GM12865 (cell line): Measurements from ENCODE around the gene BHLHE40.

Experiments used
- DNase-seq: peaks from one replicate; pipeline ENCODE4 v3.0.0; 2010; ENCODE audit warnings: low read depth
- H3K4me3 ChIP-seq: 2 replicates; pipeline ENCODE4 v1.5.1; 2011; ENCODE audit warnings: mild to moderate bottlenecking, low read depth, low read length, control low read depth
- TF ChIP-seq, protein P1 (sequence below): IDR thresholded peaks from 2 replicates; pipeline ENCODE4 v1.5.1; 2011; ENCODE audit warnings: low read length, control low read depth, low read depth, inconsistent platforms; ENCODE audit not compliant: insufficient read depth; ENCODE audit errors: missing control alignments

Gene BHLHE40

DNA sequence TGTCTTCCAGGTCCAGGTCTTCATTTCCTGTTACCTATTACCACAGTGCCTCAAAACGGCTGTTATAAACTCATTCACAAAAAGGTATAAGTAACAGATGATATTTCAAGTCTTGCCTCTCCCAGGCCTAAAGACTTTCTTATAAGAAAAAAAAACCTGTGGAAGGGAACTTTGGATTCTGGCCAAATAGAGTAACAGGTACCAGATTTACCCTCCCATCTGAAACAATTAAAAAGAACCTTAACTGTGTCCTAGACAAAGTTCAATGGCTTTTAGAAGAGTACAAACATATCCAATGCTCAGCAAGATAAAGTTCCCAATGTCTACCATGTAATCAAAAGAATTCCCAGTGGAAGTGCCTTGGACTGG is 22.6 kb downstream of the BHLHE40 start:
- no peak for DNase-seq
- TF ChIP-seq, protein P1, sequence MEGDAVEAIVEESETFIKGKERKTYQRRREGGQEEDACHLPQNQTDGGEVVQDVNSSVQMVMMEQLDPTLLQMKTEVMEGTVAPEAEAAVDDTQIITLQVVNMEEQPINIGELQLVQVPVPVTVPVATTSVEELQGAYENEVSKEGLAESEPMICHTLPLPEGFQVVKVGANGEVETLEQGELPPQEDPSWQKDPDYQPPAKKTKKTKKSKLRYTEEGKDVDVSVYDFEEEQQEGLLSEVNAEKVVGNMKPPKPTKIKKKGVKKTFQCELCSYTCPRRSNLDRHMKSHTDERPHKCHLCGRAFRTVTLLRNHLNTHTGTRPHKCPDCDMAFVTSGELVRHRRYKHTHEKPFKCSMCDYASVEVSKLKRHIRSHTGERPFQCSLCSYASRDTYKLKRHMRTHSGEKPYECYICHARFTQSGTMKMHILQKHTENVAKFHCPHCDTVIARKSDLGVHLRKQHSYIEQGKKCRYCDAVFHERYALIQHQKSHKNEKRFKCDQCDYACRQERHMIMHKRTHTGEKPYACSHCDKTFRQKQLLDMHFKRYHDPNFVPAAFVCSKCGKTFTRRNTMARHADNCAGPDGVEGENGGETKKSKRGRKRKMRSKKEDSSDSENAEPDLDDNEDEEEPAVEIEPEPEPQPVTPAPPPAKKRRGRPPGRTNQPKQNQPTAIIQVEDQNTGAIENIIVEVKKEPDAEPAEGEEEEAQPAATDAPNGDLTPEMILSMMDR: no peak
- no peak overlapping the region for H3K4me3 ChIP-seq

DNA sequence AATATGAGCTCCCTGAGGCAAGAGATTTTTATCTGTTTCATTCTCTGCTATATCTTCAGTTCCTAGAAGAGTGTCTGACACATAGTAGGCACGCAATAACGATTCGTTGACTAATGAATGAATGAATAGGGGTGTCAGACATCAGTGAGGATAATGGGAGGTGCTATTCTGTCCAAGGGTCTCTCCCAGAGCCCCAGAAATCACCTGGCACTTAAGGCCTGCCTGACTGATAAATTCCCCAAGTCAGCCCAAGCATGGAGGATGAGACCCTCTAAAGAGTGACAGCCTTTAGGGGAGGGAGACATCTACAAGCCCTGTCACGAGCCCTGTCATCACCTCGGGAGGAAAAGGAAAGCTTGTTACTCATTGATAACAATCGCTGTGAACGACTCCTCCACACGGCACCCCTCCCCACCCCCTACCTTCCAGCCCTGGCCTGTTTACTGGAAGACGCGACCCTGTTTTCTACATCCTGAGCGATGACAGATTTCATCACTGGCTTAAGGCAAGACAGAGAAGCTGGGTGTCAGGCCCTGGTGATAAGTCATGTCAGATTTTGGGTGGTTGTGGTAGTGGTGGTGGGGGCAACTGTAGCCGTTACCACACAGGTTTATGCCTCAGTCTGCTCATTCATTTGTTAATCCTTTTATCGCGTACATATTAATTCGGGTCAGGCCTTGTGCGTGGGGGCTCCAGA is 23.1 kb downstream of the BHLHE40 start:
- DNase-seq: no peak
- TF ChIP-seq, protein P1: no peak
- no peak overlapping the region for H3K4me3 ChIP-seq

DNA sequence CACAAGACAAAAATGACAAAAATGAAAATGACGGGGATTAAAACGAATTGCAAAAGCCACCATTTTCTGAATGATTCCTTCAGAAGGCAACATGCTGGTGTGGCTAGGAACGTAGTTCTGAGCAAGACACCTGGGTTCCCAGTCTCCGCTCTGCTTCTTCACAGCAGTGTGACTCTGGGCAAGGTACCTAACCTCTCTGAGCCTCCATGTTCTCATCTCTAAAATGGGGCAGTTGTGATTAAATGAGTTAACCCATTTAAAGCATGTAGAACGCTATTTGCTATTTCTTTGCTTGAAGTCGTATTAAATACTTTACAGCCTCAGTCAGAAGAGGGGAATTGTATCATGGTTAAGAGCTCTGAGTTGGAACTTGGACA is 23.6 kb downstream of the BHLHE40 start:
- DNase-seq: no peak
- no peak overlapping the region for H3K4me3 ChIP-seq
- TF ChIP-seq, protein P1: no peak

DNA sequence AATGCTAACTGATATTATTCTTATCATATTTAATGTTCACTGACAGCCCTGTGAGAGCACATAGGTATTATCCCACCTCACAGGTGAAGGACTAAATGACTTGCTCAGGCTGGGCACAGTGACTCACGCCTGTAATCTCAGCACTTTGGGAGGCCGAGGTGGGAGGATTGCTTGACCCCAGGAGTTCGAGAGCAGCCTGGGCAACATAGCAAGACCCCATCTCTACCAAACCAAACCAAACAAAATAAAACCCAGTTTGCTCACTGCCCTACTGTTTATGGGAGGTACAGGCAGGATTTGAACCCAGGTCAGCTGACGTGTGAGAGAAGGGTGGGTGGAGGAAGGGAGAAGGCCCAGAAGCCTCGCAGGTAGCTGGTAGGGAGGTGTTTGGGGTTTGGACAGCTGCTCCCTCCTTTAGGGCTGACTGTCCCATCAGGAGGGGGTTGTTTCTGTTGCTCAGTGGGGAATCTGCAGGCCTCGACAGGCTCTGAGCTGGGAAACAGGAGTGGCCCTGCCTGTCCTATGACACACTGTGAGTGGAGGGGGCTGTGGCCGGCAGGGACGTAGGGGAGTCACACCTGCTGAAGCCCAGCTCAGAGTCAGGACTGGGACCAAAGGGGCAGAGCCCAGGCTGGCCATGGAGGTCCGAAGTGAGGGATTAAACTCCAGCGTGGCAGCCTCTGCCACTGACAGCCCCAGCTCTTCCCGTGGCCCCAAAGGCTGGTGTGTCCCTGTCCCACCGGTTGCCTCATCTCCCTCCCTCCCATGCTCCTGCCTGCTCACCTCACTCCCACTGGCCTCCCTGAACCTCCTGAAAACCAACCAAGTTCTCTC is 25.3 kb downstream of the BHLHE40 start:
- DNase-seq: no peak
- no peak overlapping the region for H3K4me3 ChIP-seq
- TF ChIP-seq, protein P1: no peak

DNA sequence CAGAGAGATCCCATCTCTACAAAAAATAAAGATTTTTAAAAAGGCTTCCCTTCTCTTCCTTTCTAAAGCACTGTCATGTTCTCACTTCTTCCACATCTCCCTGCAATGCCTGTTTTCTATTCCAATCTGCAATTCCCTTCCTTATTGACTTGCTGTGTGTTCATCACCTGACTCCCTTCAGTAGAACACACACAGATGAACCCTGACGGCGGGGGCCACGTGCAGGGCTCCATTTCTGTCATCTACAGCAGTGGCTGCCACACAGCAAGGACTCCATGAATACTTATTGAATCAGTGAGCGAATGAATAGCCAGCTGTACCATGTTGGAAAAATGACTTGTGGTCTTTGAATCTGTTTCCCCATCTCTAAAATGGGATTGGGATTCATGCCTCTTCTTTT is 26.1 kb downstream of the BHLHE40 start:
- TF ChIP-seq, protein P1: no peak
- no peak for DNase-seq
- H3K4me3 ChIP-seq: no peak overlapping the region

DNA sequence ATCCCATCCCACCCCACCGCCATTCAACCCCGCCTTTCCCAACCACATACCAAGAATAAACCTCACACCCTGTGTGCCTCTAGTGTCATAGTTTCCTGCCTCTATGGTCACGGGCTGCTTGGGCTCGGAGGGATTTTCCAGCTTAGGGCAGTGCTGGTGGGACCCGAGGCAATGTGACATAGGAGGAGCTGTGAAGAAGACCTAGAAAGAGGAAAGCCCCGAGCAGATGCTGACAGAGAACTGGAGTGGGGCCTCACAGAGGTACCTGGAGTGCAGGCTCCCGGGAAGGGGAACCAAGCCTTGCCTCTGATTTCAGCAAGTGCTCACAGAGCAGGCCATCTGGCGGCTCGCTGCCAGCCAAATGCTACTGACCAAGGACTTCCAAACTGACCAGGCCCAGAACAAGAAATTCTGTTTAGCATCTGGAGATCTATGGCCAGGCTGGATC is 27.5 kb downstream of the BHLHE40 start:
- TF ChIP-seq, protein P1: peak; percentile 1
- DNase-seq: peak; percentile 95
- H3K4me3 ChIP-seq: peak overlapping the region; percentile 34
